Inferior parietal cortex (tissue), 1 donor: Measurements from ENCODE around the gene XRCC1.
"Not testable (repeated sequence)": the region's sequence is repeated elsewhere in the genome, so short reads cannot be mapped to it uniquely, and the experiment has no call there.

Source experiments
- DNase-seq: peaks from one replicate; pipeline ENCODE4 v3.0.0-alpha.2; 2016; ENCODE audit errors: extremely low spot score

XRCC1 gene

DNA sequence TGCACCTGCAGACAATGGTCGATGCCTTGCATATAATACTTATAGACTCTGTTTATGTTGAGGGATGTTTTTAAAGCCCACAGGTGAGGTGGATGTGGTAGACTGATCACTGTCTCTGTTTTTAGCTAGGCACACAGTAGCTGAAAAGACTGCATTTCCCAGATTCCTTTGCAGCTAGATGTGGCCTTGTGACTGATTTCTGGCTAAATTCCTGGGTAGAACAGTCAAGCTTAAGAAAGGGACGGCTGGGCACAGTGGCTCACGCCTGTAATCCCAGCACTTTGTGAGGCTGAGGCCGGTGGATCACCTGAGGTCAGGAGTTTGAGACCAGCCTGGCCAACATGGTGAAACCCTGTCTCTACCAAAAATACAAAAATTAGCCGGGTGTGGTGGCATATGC lies 25.0 kb upstream of the XRCC1 start:
- DNase-seq: not testable (repeated sequence)

DNA sequence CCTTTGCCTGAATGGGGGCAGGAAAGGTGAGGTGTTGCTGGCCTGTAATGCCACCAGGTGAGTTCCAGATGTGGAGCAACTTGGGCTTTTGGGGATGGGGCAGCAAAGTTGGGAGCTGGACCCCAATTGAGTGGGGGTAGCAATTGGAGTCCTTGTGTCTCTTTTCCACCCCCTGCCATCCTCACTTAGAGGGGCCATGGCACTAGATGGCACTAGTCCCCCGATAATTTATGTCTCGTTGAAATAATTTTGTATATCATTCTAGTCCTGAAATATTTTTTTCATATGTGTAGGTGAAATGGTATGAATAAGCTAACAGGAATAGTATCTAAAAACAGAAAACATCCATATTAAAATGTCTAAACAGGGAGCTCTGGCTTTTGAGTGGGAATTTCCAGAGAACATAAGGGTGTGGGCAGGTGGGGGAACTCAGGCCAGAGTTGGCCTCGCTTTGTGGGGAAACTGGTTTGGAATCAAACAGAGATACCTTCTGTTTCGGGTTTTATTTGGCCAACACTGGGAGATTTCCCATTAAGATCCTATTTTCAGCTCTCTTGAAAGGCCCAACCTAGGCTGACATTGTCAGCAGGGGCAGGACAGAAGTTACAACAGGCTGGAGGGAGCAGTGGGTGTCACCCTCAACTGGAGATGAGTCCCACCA lies 24.4 kb upstream of the XRCC1 start:
- DNase-seq: no peak

GRCh38 chr19:43598445-43599240 lies 23.3 kb upstream of the XRCC1 start:
- no peak for DNase-seq

- DNase-seq: no peak
Measured at GRCh38 chr19:43597876-43598275, 22.5 kb upstream of the XRCC1 start.

GRCh38 chr19:43596842-43597461 lies 21.6 kb upstream of the XRCC1 start:
- no peak for DNase-seq

DNA sequence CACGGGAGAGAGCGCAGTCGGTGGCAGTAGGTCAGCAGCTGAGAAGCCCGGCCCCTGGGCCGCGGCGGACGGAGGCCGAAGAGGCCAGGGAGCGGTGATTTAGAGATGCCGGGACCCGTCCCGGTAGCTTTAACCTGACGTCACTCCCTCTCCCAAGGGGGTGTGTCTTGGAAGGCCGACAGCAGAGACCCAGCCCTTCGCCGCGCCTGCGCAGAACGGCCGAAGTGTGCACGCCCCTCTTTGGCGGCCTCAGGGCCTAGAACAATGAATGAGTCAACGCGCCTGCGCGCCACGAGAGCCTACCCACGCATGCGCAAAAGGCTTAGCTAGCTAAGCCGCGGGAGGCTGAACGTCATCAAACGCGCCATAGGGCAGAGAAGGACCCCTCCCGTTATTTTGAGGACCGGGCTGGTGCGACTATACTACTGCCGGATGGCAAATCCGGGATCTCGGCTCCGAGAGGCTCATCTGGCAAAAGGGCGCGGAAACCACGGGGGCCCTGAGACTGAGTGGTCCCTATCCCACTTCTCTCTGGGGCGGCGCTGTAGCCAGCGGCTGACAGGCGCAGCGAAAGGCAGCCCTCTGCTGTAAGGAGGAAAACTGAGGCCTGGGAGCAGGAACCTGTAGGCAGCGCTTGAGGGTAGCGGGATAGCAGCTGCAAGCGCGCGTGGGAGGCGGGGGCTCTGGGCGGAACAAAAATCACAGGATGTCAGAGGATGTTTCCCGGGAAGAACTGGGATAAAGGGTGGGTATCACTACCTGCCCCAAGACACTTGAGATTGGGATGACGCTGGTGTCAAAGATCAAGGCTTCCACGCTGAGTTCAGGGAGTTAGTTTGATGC lies 20.9 kb upstream of the XRCC1 start, which contains the start of the genes IRGQ and ZNF576:
IRGQ (minus strand) TSS at position 136 of the 843 bp plus-strand sequence. CDS start 796 bp downstream, outside the sequence.
ZNF576 (plus strand) TSS at position 597 of the 843 bp plus-strand sequence. CDS start 514 bp downstream, outside the sequence.
- DNase-seq: peak; percentile 100

DNA sequence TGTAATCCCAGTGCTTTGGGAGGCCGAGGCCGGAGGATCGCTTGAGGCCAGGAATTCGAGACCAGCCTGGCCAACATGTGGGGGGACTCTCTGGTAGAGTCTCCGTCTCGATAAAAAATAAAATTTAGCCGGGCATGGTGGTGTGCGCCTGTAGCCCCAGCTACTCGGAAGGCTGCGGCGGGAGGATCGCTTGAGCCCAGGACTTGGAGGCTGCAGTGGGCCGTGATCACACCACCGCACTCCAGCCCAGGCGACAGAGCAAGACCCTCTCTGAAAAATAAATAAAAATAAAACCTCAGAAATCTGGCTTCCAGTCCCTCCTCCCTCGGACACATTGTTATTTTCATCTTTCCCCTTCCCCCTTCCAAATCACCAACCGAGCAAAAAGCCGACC lies 20.3 kb upstream of the XRCC1 start:
- DNase-seq: no peak

DNA sequence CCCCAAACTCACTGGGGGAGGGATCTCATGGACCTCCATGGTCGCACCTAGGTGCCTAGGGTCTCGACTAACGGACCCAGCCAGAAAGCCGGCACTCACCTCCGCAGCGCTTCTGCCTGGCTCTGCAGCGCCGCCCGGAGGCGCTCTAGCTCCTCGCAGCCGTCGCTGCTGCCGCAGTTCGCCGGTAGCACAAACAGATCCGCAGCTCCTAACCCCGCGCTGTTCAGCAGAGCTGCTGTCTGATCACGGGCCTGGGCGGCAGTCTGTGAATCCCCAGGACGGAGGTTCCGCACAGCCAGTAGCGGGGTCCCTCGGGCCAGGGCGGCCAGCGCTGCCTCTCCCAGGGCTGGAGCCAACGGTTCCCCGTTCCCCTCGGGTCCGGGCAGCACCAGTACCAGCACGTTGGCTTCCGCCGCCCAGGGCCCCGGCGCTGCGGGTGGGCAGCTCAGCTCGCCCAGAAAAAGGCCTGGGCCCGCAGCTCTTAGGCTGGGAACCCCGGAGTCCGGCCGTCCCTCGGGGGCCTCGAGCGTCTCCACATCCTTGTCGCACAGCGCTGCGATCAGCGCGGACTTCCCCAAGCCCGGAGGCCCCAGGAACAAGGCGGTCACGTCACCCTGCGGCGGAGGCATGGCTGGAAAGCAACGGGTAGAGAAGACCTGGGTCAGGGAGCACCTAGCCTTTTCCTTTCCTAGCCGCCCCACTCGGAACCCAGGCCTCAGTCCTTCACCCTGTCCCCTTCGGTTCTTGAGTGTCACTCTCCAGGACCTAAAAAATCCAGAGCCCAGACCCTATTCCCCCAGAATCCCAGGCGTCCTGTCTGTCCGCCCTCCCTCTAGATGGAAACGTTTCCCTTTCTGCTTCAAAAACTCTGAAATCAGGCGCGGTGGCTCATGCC lies 19.6 kb upstream of the XRCC1 start:
- no peak for DNase-seq

DNA sequence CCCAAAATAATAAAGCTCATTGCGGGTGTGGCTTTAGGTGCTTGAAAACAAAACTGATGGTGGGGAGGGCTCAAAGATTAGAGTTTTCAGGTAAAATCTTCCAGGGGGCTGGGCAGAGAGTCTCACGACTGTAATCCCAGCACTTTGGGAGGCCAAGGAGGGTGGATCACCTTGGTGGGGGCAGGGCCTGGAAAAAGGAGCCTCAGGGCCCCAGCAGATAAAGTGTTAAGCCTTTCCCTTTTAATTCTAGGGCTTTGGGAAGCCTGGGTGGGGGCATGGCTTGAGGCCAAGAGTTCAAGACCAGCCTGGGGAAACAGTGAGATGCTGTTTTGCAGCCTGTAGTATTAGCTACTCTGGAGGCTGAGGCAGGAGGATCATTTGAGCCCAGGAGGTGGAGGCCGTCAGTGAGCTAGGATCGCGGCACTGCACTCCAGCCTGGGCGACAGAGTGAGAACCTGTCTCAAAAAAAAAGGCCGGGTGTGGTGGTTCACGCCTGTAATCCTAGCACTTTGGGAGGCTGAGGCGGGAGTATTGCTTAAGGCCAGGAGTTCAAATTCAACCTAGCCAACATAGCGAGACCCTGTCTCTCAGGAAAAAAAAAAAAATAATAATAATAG lies 18.9 kb upstream of the XRCC1 start:
- DNase-seq: no peak

GRCh38 chr19:43592800-43593350 lies 17.5 kb upstream of the XRCC1 start:
- no peak for DNase-seq

- DNase-seq: no peak
Measured at GRCh38 chr19:43591904-43592772, 16.8 kb upstream of the XRCC1 start.

- DNase-seq: no peak
Measured at GRCh38 chr19:43589678-43590077, 14.4 kb upstream of the XRCC1 start.

GRCh38 chr19:43589277-43589676 lies 13.9 kb upstream of the XRCC1 start:
- DNase-seq: no peak

GRCh38 chr19:43587029-43587428 lies 11.7 kb upstream of the XRCC1 start:
- not testable (repeated sequence) for DNase-seq

DNA sequence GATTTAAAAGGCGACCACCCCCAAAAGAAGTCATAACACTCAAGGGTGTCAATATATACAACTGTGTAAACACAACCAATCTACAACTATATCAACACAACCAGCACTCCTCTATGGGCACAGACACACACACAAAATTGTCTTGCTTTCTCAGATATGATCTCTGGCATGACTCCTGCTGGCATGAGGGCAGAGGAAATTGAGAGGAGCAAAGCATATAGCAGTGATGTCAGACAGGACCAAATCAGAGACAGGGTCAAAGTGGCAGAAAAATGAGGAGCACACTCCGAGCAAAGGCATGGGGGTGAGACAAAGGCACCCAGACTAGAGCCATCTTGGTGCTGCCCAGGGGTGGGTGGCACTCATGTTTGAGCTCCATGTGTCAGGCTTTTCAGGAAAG lies 11.0 kb upstream of the XRCC1 start:
- DNase-seq: no peak

GRCh38 chr19:43584484-43584883 lies 9.2 kb upstream of the XRCC1 start:
- no peak for DNase-seq

- DNase-seq: no peak
Measured at GRCh38 chr19:43582495-43582894, 7.2 kb upstream of the XRCC1 start.

DNA sequence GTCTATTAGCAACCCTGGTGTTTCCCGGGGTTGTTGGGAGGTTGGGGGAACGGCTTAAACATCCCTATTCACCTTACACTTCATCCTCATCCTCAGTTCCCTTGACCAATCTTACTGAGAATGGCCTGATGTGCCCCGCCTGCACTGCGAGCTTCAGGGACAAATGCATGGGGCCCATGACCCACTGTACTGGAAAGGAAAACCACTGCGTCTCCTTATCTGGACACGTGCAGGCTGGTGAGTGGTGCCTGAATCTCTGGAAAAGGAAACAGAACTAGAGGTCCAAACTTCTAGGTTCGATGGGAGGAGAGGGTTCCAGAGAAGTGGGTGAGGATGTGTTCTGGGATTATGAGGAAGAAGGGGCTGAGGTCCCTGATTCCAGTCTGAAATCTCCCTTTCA lies 6.1 kb upstream of the XRCC1 start:
- no peak for DNase-seq

GRCh38 chr19:43578787-43579186 lies 3.5 kb upstream of the XRCC1 start:
- DNase-seq: no peak
